ENCODE measurements around the gene KSR2. TPM values are rescaled to one million over a fixed set of nuclear protein-coding genes. Genes with fewer than 3 reads are reported as not detected.

The KSR2 gene
- total RNA-seq, 1 experiment from 2014 or later, result 1.3 TPM

DNA sequence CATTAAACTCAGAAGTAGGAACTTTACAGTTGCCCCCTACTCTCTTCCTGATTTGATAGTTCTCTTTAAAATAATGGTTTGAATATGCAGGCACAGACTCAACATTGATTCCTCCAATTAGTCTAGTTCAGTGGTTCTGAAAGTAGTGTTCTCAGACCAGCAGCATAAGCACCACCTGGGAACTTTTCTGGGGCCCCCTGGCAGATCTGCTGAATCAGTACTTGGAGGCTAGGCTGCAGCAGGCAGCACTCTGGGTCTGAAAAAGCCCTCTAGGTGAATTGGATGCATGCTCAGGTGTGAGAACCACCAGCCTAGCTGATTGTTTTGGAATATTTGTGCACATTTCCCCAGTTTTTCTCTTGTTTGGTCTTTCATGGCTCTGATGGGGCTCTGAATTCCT, 408.8 kb downstream of the KSR2 start:
- Mint-ChIP-seq H3K36me3 (ENCODE audit: insufficient read depth in 1 of 3, low read depth in 3 of 3) (no peaks in the 10 kb centered on the region), H3K4me1 (peaks cover 5 to 12% of the 10 kb centered on the region in 2 experiments)
- H2BK20ac ChIP-seq (ENCODE audit: low read depth, low read length, poor library complexity, severe bottlenecking), result no peak overlapping the region

More for the DNA sequence above, 408.8 kb downstream of the KSR2 start:
- Histone ChIP-seq H2AK5ac (ENCODE audit: insufficient read length, low read length) (no peak overlapping the region), H2BK5ac (ENCODE audit: insufficient read length, low read length) (no peak overlapping the region), H3K4ac (ENCODE audit: low read depth, low read length) (no peak overlapping the region), H3K79me2 (ENCODE audit: insufficient read depth, low read length) (no peaks in the 10 kb centered on the region), H3K18ac (ENCODE audit: insufficient read length, low read depth, low read length) (no peak overlapping the region), H2AFZ (ENCODE audit: low read length) (no peak overlapping the region), H4K5ac (ENCODE audit: insufficient read length, low read depth, low read length) (no peak overlapping the region), H3K9ac (ENCODE audit: extremely low read depth, insufficient read length, low read length) (no peak overlapping the region), H3K4me2 (ENCODE audit: insufficient read depth, insufficient read length, low read length) (no peak overlapping the region), H3K14ac (ENCODE audit: insufficient read depth, low read length) (no peak overlapping the region), H3K79me1 (ENCODE audit: insufficient read depth, low read depth, low read length, poor library complexity, severe bottlenecking) (no peaks in the 10 kb centered on the region), H2BK15ac (ENCODE audit: low read depth, low read length) (no peak overlapping the region), H3K56ac (ENCODE audit: insufficient read length, low read depth, low read length) (no peak overlapping the region), H4K8ac (replicated peaks; ENCODE audit: insufficient read length, low read depth, low read length) (no peak overlapping the region), H2BK120ac (ENCODE audit: low read depth, low read length, poor library complexity, severe bottlenecking) (no peak overlapping the region), H4K91ac (ENCODE audit: insufficient read length, low read depth, low read length) (no peak overlapping the region), H2BK12ac (ENCODE audit: insufficient read length, low read depth, low read length) (no peak overlapping the region), H3K4me1 (ENCODE audit: insufficient read depth, low read length) (no peaks in the 10 kb centered on the region), H3K23me2 (ENCODE audit: insufficient read length, low read depth, low read length, poor library complexity, severe bottlenecking) (no peaks in the 10 kb centered on the region), H3K27me3 (ENCODE audit: insufficient read depth, low read length) (no peaks in the 10 kb centered on the region; the same call in 1 of the 2 replicates), H3K27ac (ENCODE audit: insufficient read length, low read depth, low read length) (no peak overlapping the region), H3K9me3 (ENCODE audit: control insufficient read depth, low read depth, low read length) (no peaks in the 10 kb centered on the region), H3T11ph (ENCODE audit: low read length) (no peak overlapping the region), H3K23ac (ENCODE audit: insufficient read length, low read depth, low read length) (no peak overlapping the region), H4K20me1 (ENCODE audit: control insufficient read depth, insufficient read depth, insufficient read length) (no peaks in the 10 kb centered on the region)
- TF ChIP-seq CTCF (conservative IDR thresholded peaks at IDR 0.05), result no peak
- Mint-ChIP-seq H3K27me3 (ENCODE audit: low read depth) (peaks cover 1% of the 10 kb centered on the region), H3K4me3 (no peak overlapping the region), H3K9me3 (no peaks in the 10 kb centered on the region), H3K27ac (peak overlapping the region in 1 of 3 experiments; percentile 53; a peak in 1 of 7 replicates)
- DNase-seq, result no peak

Data from H9 (cell line).